SK-N-DZ (cell line): ENCODE measurements around the gene WDR37.

Source experiments
- DNase-seq: peaks from one replicate; pipeline ENCODE4 v3.0.0-alpha.2; 2015; ENCODE audit warnings: low spot score

WDR37 gene

GRCh38 chr10:1074052-1074747 lies 18.0 kb downstream of the WDR37 start:
- no peak for DNase-seq

- DNase-seq: no peak
Observed at GRCh38 chr10:1074748-1075308, 18.6 kb downstream of the WDR37 start.

GRCh38 chr10:1078668-1079067 lies 22.5 kb downstream of the WDR37 start:
- DNase-seq: no peak

GRCh38 chr10:1083581-1083980 lies 27.4 kb downstream of the WDR37 start:
- DNase-seq: no peak

GRCh38 chr10:1084011-1084950 lies 28.1 kb downstream of the WDR37 start:
- no peak for DNase-seq

GRCh38 chr10:1085258-1085657 lies 29.1 kb downstream of the WDR37 start:
- no peak for DNase-seq

GRCh38 chr10:1086787-1087186 lies 30.6 kb downstream of the WDR37 start:
- no peak for DNase-seq

GRCh38 chr10:1089017-1089689 lies 33.0 kb downstream of the WDR37 start:
- no peak for DNase-seq

GRCh38 chr10:1090696-1091095 lies 34.5 kb downstream of the WDR37 start:
- DNase-seq: no peak

- no peak for DNase-seq
Observed at GRCh38 chr10:1093696-1094095, 37.5 kb downstream of the WDR37 start.

- DNase-seq: no peak
Observed at GRCh38 chr10:1094112-1095057, 38.2 kb downstream of the WDR37 start.

GRCh38 chr10:1095498-1095897 lies 39.3 kb downstream of the WDR37 start:
- DNase-seq: no peak

- no peak for DNase-seq
Observed at GRCh38 chr10:1096287-1096889, 40.2 kb downstream of the WDR37 start.

GRCh38 chr10:1097436-1097835 lies 41.3 kb downstream of the WDR37 start:
- DNase-seq: no peak

- DNase-seq: no peak
Observed at GRCh38 chr10:1100143-1100542, 44.0 kb downstream of the WDR37 start.

GRCh38 chr10:1100691-1101368 lies 44.6 kb downstream of the WDR37 start:
- DNase-seq: no peak

GRCh38 chr10:1101946-1102345 lies 45.8 kb downstream of the WDR37 start:
- no peak for DNase-seq

- no peak for DNase-seq
Observed at GRCh38 chr10:1102416-1102815, 46.2 kb downstream of the WDR37 start.

- no peak for DNase-seq
Observed at GRCh38 chr10:1102831-1103230, 46.6 kb downstream of the WDR37 start.

GRCh38 chr10:1103551-1103950 lies 47.4 kb downstream of the WDR37 start:
- DNase-seq: no peak
